GM21786 (cell line): Measurements from ENCODE around the gene UNC13C.

Experiments
- ATAC-seq: cut with Tn5 transposase; IDR thresholded peaks from one replicate; pipeline ENCODE4 v1.9.1; 2021; ENCODE audit not compliant: unreplicated experiment

Gene UNC13C

GRCh38 chr15:54289590-54290136, 311.4 kb downstream of the UNC13C start:
- no peak for ATAC-seq

GRCh38 chr15:54298396-54298795, 320.2 kb downstream of the UNC13C start:
- ATAC-seq, result no peak

GRCh38 chr15:54304321-54304720, 326.1 kb downstream of the UNC13C start:
- no peak for ATAC-seq

GRCh38 chr15:54305138-54305537, 326.9 kb downstream of the UNC13C start:
- ATAC-seq, result no peak

- no peak for ATAC-seq
These were observed 329.1 kb downstream of the UNC13C start for GRCh38 chr15:54307252-54307902.

GRCh38 chr15:54307926-54308325, 329.7 kb downstream of the UNC13C start:
- no peak for ATAC-seq

GRCh38 chr15:54312528-54312927, 334.3 kb downstream of the UNC13C start:
- no peak for ATAC-seq

- ATAC-seq, result no peak
These were observed 343.2 kb downstream of the UNC13C start for GRCh38 chr15:54321426-54321825.

- ATAC-seq, result no peak
These were observed 344.1 kb downstream of the UNC13C start for GRCh38 chr15:54322341-54322740.

- no peak for ATAC-seq
These were observed 367.1 kb downstream of the UNC13C start for GRCh38 chr15:54345301-54345700.

GRCh38 chr15:54345827-54346226, 367.6 kb downstream of the UNC13C start:
- no peak for ATAC-seq

- no peak for ATAC-seq
These were observed 369.0 kb downstream of the UNC13C start for GRCh38 chr15:54347082-54347827.

- ATAC-seq, result no peak
These were observed 375.5 kb downstream of the UNC13C start for GRCh38 chr15:54353726-54354125.

GRCh38 chr15:54354341-54354740, 376.1 kb downstream of the UNC13C start:
- no peak for ATAC-seq

GRCh38 chr15:54364961-54365360, 386.7 kb downstream of the UNC13C start:
- ATAC-seq, result no peak

- ATAC-seq, result no peak
These were observed 395.1 kb downstream of the UNC13C start for GRCh38 chr15:54373332-54373731.

GRCh38 chr15:54374184-54374952, 396.1 kb downstream of the UNC13C start:
- no peak for ATAC-seq

GRCh38 chr15:54387799-54388198, 409.6 kb downstream of the UNC13C start:
- no peak for ATAC-seq

GRCh38 chr15:54388746-54389145, 410.5 kb downstream of the UNC13C start:
- ATAC-seq, result no peak

GRCh38 chr15:54410481-54410880, 432.2 kb downstream of the UNC13C start:
- no peak for ATAC-seq

- ATAC-seq, result no peak
These were observed 445.9 kb downstream of the UNC13C start for GRCh38 chr15:54424171-54424570.

GRCh38 chr15:54428596-54428995, 450.4 kb downstream of the UNC13C start:
- no peak for ATAC-seq
